Neural cell (in vitro differentiated cells): ENCODE data around the gene SLC25A23. TPM values are rescaled to one million over a fixed set of nuclear protein-coding genes. Genes with fewer than 3 reads are reported as not detected.

Experiments used
- H2AFZ ChIP-seq: fragments of 200-600, 300-800 bp; sonication (generic), shearing (Covaris generic); 2 replicates; pipeline ENCODE4 v1.6.0; 2014; ENCODE audit warnings: low read depth, mild to moderate bottlenecking, antibody characterized with exemption, low read length, moderate library complexity
- H3F3A ChIP-seq: fragments of 200-600 bp; shearing (Covaris generic); 2 replicates; pipeline ENCODE4 v1.6.1; 2016; ENCODE audit warnings: mild to moderate bottlenecking, moderate library complexity, mixed read lengths, antibody characterized with exemption, low read length; ENCODE audit not compliant: insufficient read depth, poor library complexity, severe bottlenecking
- H3K27ac ChIP-seq: fragments of 200-600, 300-800 bp; sonication (generic), shearing (Covaris generic); 2 replicates; pipeline ENCODE4 v1.5.1; 2014; ENCODE audit warnings: mild to moderate bottlenecking, low read length, moderate library complexity
- H3K27me3 ChIP-seq: fragments of 300-800, 200-600 bp; sonication (generic), shearing (Covaris generic); 2 replicates; pipeline ENCODE4 v1.6.0; 2014; ENCODE audit warnings: mild to moderate bottlenecking, low read depth, low read length, moderate library complexity; ENCODE audit not compliant: insufficient read depth
- H3K36me3 ChIP-seq: fragments of 300-800, 200-600 bp; sonication (generic), shearing (Covaris generic); 2 replicates; pipeline ENCODE4 v1.5.1; 2014; ENCODE audit warnings: mild to moderate bottlenecking, antibody characterized with exemption, low read length, moderate library complexity; ENCODE audit not compliant: insufficient read depth
- H3K4me2 ChIP-seq: fragments of 300-800, 200-600 bp; sonication (generic), shearing (Covaris generic); 2 replicates; pipeline ENCODE4 v1.6.0; 2014; ENCODE audit warnings: mild to moderate bottlenecking, low read length
- H3K4me3 ChIP-seq: fragments of 300-800, 200-600 bp; sonication (generic), shearing (Covaris generic); 2 replicates; pipeline ENCODE4 v1.5.1; 2014; ENCODE audit warnings: mild to moderate bottlenecking, low read length, moderate library complexity
- H3K79me2 ChIP-seq: fragments of 200-600 bp; shearing (Covaris generic); replicated peaks from 2 replicates; pipeline ENCODE4 v1.6.0; 2014; ENCODE audit warnings: mild to moderate bottlenecking, low read length, moderate library complexity; ENCODE audit not compliant: insufficient read depth
- H3K9ac ChIP-seq: fragments of 300-800, 200-600 bp; sonication (generic), shearing (Covaris generic); 2 replicates; pipeline ENCODE4 v1.6.1; 2016; ENCODE audit warnings: mild to moderate bottlenecking, low read length, mixed read lengths
- H3K9me2 ChIP-seq: fragments of 200-600 bp; shearing (Covaris generic); 2 replicates; pipeline ENCODE4 v1.6.1; 2016; ENCODE audit warnings: mild to moderate bottlenecking, low read length, mixed read lengths; ENCODE audit not compliant: insufficient read depth
- H3K9me3 ChIP-seq: fragments of 200-600, 300-800 bp; sonication (generic), shearing (Covaris generic); 2 replicates; pipeline ENCODE4 v1.6.1; 2016; ENCODE audit warnings: mild to moderate bottlenecking, mixed run types, low read length, moderate library complexity, mixed read lengths
- H4K20me1 ChIP-seq: fragments of 200-600 bp; shearing (Covaris generic); 2 replicates; pipeline ENCODE4 v1.6.1; 2016; ENCODE audit warnings: mild to moderate bottlenecking, mixed run types; ENCODE audit not compliant: insufficient read depth
- CTCF ChIP-seq: fragments of 450-650 bp; IDR thresholded peaks from 2 replicates; pipeline ENCODE4 v1.5.1; 2014; ENCODE audit warnings: antibody characterized with exemption, mild to moderate bottlenecking, moderate library complexity; ENCODE audit not compliant: poor library complexity, severe bottlenecking
- EP300 ChIP-seq: fragments of 450-650 bp; conservative IDR thresholded peaks from 2 replicates; pipeline ENCODE4 v1.6.1; 2014; ENCODE audit warnings: antibody characterized with exemption, mild to moderate bottlenecking, moderate library complexity; ENCODE audit not compliant: poor library complexity, severe bottlenecking
- EZH2 ChIP-seq: fragments of 200-600, 300-800 bp; shearing (Covaris generic), sonication (generic); IDR thresholded peaks from 2 replicates; pipeline ENCODE4 v1.6.1; 2014; ENCODE audit warnings: antibody characterized with exemption, low read length, borderline replicate concordance, mild to moderate bottlenecking; ENCODE audit not compliant: insufficient read depth, poor library complexity, severe bottlenecking
- MXI1 ChIP-seq: fragments of 450-650 bp; conservative IDR thresholded peaks from 2 replicates; pipeline ENCODE4 v1.6.1; 2014; ENCODE audit warnings: antibody characterized with exemption, mild to moderate bottlenecking; ENCODE audit not compliant: poor library complexity, severe bottlenecking
- POLR2AphosphoS5 ChIP-seq: IDR thresholded peaks from 2 replicates; pipeline ENCODE4 v1.6.1; 2012
- RAD21 ChIP-seq: fragments of 450-650 bp; conservative IDR thresholded peaks from 2 replicates; pipeline ENCODE4 v1.6.1; 2014; ENCODE audit warnings: antibody characterized with exemption, mild to moderate bottlenecking, moderate library complexity
- REST ChIP-seq: IDR thresholded peaks from 2 replicates; pipeline ENCODE4 v1.6.1; 2012; ENCODE audit warnings: borderline replicate concordance
- SMC3 ChIP-seq: fragments of 450-650 bp; conservative IDR thresholded peaks from 2 replicates; pipeline ENCODE4 v1.6.1; 2014; ENCODE audit warnings: antibody characterized with exemption, mild to moderate bottlenecking, moderate library complexity; ENCODE audit not compliant: poor library complexity
- TAF1 ChIP-seq: IDR thresholded peaks from 2 replicates; pipeline ENCODE4 v1.6.1; 2012; ENCODE audit warnings: low read depth
- polyA plus RNA-seq: library from polyadenylated mRNA; depleted of rRNA; stranded (reverse); fragments of >200 nt; gene quantifications from 2 replicates; pipeline ENCODE4 v1.2.3, GENCODE V29; 2014

The SLC25A23 gene
- polyA plus RNA-seq, 1 donor from 2014 or later: 36.3 TPM

- Histone ChIP-seq H2AFZ (no peak within 1 kb of the TSS), H3K36me3 (no peaks in the 10 kb centered on the region), H3K79me2 (no peaks in the 10 kb centered on the region), H3K9me2 (no peaks in the 10 kb centered on the region), H3F3A (no peaks in the 10 kb centered on the region), H3K27ac (no peak within 1 kb of the TSS), H3K27me3 (peaks cover under 1% of the 10 kb centered on the region), H3K4me3 (no peak within 1 kb of the TSS), H3K4me2 (no peak within 1 kb of the TSS), H3K9me3 (no peaks in the 10 kb centered on the region), H3K9ac (no peak within 1 kb of the TSS), H4K20me1 (no peaks in the 10 kb centered on the region)
- TF ChIP-seq RAD21: no peak
- TF ChIP-seq MXI1: no peak
Measured at GRCh38 chr19:6481541-6482342, 22.1 kb upstream of the SLC25A23 start, which contains the start of gene DENND1C. DENND1C (minus strand) TSS chr19:6481787; CDS start chr19:6481695, 92 bp downstream.

GRCh38 chr19:6480848-6481415 is 21.3 kb upstream of the SLC25A23 start:
- H3K79me2 ChIP-seq: no peaks in the 10 kb centered on the region
- H4K20me1 ChIP-seq: no peaks in the 10 kb centered on the region
- no peaks in the 10 kb centered on the region for H3F3A ChIP-seq
- peaks cover 7% of the 10 kb centered on the region for H3K27me3 ChIP-seq
- H3K36me3 ChIP-seq: no peaks in the 10 kb centered on the region
- TF ChIP-seq TAF1: no peak
- TF ChIP-seq RAD21: no peak
- no peak for TF ChIP-seq EP300
- TF ChIP-seq CTCF: no peak
- TF ChIP-seq MXI1: no peak
- TF ChIP-seq POLR2AphosphoS5: no peak
- TF ChIP-seq SMC3: no peak
- no peak for TF ChIP-seq REST
- no peak for TF ChIP-seq EZH2
- H2AFZ ChIP-seq: no peak overlapping the region
- no peak overlapping the region for H3K27ac ChIP-seq
- H3K4me2 ChIP-seq: no peak overlapping the region
- H3K9me2 ChIP-seq: no peaks in the 10 kb centered on the region
- no peak overlapping the region for H3K9ac ChIP-seq
- H3K9me3 ChIP-seq: no peaks in the 10 kb centered on the region
- H3K4me3 ChIP-seq: no peak overlapping the region
